ENCODE results near the gene ACOT11. TPM values are rescaled to one million over a fixed set of nuclear protein-coding genes. Genes with fewer than 3 reads are reported as not detected.
"Not testable (repeated sequence)": the region's sequence is repeated elsewhere in the genome, so short reads cannot be mapped to it uniquely, and the experiment has no call there.

The ACOT11 gene
- total RNA-seq, 1 donor from 2014 or later: 1.8 TPM

GRCh38 chr1:54614024-54614423 lies 66.0 kb downstream of the ACOT11 start:
- H3K27me3 Mint-ChIP-seq (ENCODE audit: low read depth): no peaks in the 10 kb centered on the region
- H3K36me3 Mint-ChIP-seq (ENCODE audit: low read depth): no peaks in the 10 kb centered on the region
- no peak overlapping the region for H3K27ac Mint-ChIP-seq
- no peaks in the 10 kb centered on the region for H3K4me1 Mint-ChIP-seq (ENCODE audit: low read depth)
- H3K4me3 Mint-ChIP-seq (ENCODE audit: low read depth): no peak overlapping the region
- H3K9me3 Mint-ChIP-seq: no peaks in the 10 kb centered on the region
- no peak for DNase-seq (ENCODE audit: low spot score)
- intact Hi-C loops (cut with micrococcal nuclease): no loop called here

GRCh38 chr1:54614563-54614962 lies 66.5 kb downstream of the ACOT11 start:
- no peaks in the 10 kb centered on the region for H3K4me1 Mint-ChIP-seq (ENCODE audit: low read depth)
- H3K9me3 Mint-ChIP-seq: no peaks in the 10 kb centered on the region
- no peak overlapping the region for H3K4me3 Mint-ChIP-seq (ENCODE audit: low read depth)
- no peaks in the 10 kb centered on the region for H3K36me3 Mint-ChIP-seq (ENCODE audit: low read depth)
- intact Hi-C loops (cut with micrococcal nuclease): no loop called here
- H3K27ac Mint-ChIP-seq: no peak overlapping the region
- H3K27me3 Mint-ChIP-seq (ENCODE audit: low read depth): no peaks in the 10 kb centered on the region
- no peak for DNase-seq (ENCODE audit: low spot score)

- H3K36me3 Mint-ChIP-seq (ENCODE audit: low read depth): no peaks in the 10 kb centered on the region
- no peak overlapping the region for H3K27ac Mint-ChIP-seq
- DNase-seq (ENCODE audit: low spot score): no peak
- H3K4me1 Mint-ChIP-seq (ENCODE audit: low read depth): no peaks in the 10 kb centered on the region
- intact Hi-C loops (cut with micrococcal nuclease): no loop called here
- no peak overlapping the region for H3K4me3 Mint-ChIP-seq (ENCODE audit: low read depth)
- H3K9me3 Mint-ChIP-seq: no peaks in the 10 kb centered on the region
- no peaks in the 10 kb centered on the region for H3K27me3 Mint-ChIP-seq (ENCODE audit: low read depth)
Observed at GRCh38 chr1:54615531-54616279, 67.7 kb downstream of the ACOT11 start.

GRCh38 chr1:54619749-54620148 lies 71.7 kb downstream of the ACOT11 start:
- Mint-ChIP-seq H3K36me3 (ENCODE audit: low read depth) (no peaks in the 10 kb centered on the region), H3K4me1 (ENCODE audit: low read depth) (no peaks in the 10 kb centered on the region), H3K27ac (no peak overlapping the region), H3K4me3 (ENCODE audit: low read depth) (no peak overlapping the region), H3K9me3 (no peaks in the 10 kb centered on the region), H3K27me3 (ENCODE audit: low read depth) (no peaks in the 10 kb centered on the region)
- no peak for DNase-seq (ENCODE audit: low spot score)
- intact Hi-C loops (cut with micrococcal nuclease): no loop called here

GRCh38 chr1:54623216-54624007 lies 75.4 kb downstream of the ACOT11 start, which contains the start of gene FAM151A:
TSS of gene FAM151A (minus strand) at chr1:54623525. CDS start at chr1:54623395, 130 bp downstream.
- Mint-ChIP-seq H3K4me1 (ENCODE audit: low read depth) (no peaks in the 10 kb centered on the region), H3K27me3 (ENCODE audit: low read depth) (no peaks in the 10 kb centered on the region), H3K9me3 (no peaks in the 10 kb centered on the region), H3K27ac (no peak within 1 kb of the TSS), H3K4me3 (ENCODE audit: low read depth) (no peak within 1 kb of the TSS), H3K36me3 (ENCODE audit: low read depth) (no peaks in the 10 kb centered on the region)
- DNase-seq (ENCODE audit: low spot score): no peak
- intact Hi-C loops (cut with micrococcal nuclease): no loop called here

- H3K27me3 Mint-ChIP-seq (ENCODE audit: low read depth): no peaks in the 10 kb centered on the region
- no peaks in the 10 kb centered on the region for H3K36me3 Mint-ChIP-seq (ENCODE audit: low read depth)
- no peak overlapping the region for H3K4me3 Mint-ChIP-seq (ENCODE audit: low read depth)
- no peak overlapping the region for H3K27ac Mint-ChIP-seq
- intact Hi-C loops (cut with micrococcal nuclease): no loop called here
- no peaks in the 10 kb centered on the region for H3K4me1 Mint-ChIP-seq (ENCODE audit: low read depth)
- H3K9me3 Mint-ChIP-seq: no peaks in the 10 kb centered on the region
- no peak for DNase-seq (ENCODE audit: low spot score)
Observed at GRCh38 chr1:54624466-54625464, 76.7 kb downstream of the ACOT11 start.

- H3K27ac Mint-ChIP-seq: no peak overlapping the region
- H3K9me3 Mint-ChIP-seq: no peaks in the 10 kb centered on the region
- peaks cover 1% of the 10 kb centered on the region for H3K27me3 Mint-ChIP-seq (ENCODE audit: low read depth)
- H3K4me3 Mint-ChIP-seq (ENCODE audit: low read depth): no peak overlapping the region
- no peaks in the 10 kb centered on the region for H3K4me1 Mint-ChIP-seq (ENCODE audit: low read depth)
- H3K36me3 Mint-ChIP-seq (ENCODE audit: low read depth): no peaks in the 10 kb centered on the region
- intact Hi-C loops (cut with micrococcal nuclease): no loop called here
- no peak for DNase-seq (ENCODE audit: low spot score)
Observed at GRCh38 chr1:54627196-54627595, 79.2 kb downstream of the ACOT11 start.

GRCh38 chr1:54635804-54636203 lies 87.8 kb downstream of the ACOT11 start:
- H3K4me1 Mint-ChIP-seq (ENCODE audit: low read depth); H3K9me3 Mint-ChIP-seq; DNase-seq (ENCODE audit: low spot score); H3K4me3 Mint-ChIP-seq (ENCODE audit: low read depth); H3K27ac Mint-ChIP-seq; H3K36me3 Mint-ChIP-seq (ENCODE audit: low read depth); intact Hi-C loops (cut with micrococcal nuclease): not testable (repeated sequence)
- H3K27me3 Mint-ChIP-seq (ENCODE audit: low read depth): peaks cover 10% of the 10 kb centered on the region

- H3K27ac Mint-ChIP-seq; intact Hi-C loops (cut with micrococcal nuclease); H3K9me3 Mint-ChIP-seq; H3K4me3 Mint-ChIP-seq (ENCODE audit: low read depth); H3K4me1 Mint-ChIP-seq (ENCODE audit: low read depth); DNase-seq (ENCODE audit: low spot score); H3K36me3 Mint-ChIP-seq (ENCODE audit: low read depth): not testable (repeated sequence)
- peaks cover 10% of the 10 kb centered on the region for H3K27me3 Mint-ChIP-seq (ENCODE audit: low read depth)
Observed at GRCh38 chr1:54636461-54637446, 88.7 kb downstream of the ACOT11 start.

GRCh38 chr1:54640361-54640760 lies 92.3 kb downstream of the ACOT11 start:
- Mint-ChIP-seq H3K27ac (no peak overlapping the region), H3K4me1 (ENCODE audit: low read depth) (no peaks in the 10 kb centered on the region), H3K27me3 (ENCODE audit: low read depth) (peaks cover 7% of the 10 kb centered on the region), H3K36me3 (ENCODE audit: low read depth) (no peaks in the 10 kb centered on the region), H3K4me3 (ENCODE audit: low read depth) (no peak overlapping the region), H3K9me3 (peaks cover 7% of the 10 kb centered on the region)
- intact Hi-C loops (cut with micrococcal nuclease): no loop called here
- DNase-seq (ENCODE audit: low spot score): no peak

GRCh38 chr1:54640863-54641836 lies 93.1 kb downstream of the ACOT11 start, which contains the start of gene MROH7:
TSS of gene MROH7 (plus strand) at chr1:54641786. CDS start at chr1:54652927, 11,141 bp downstream.
- intact Hi-C loops (cut with micrococcal nuclease): no loop called here
- Mint-ChIP-seq H3K27ac (no peak within 1 kb of the TSS), H3K4me3 (ENCODE audit: low read depth) (no peak within 1 kb of the TSS), H3K36me3 (ENCODE audit: low read depth) (no peaks in the 10 kb centered on the region), H3K4me1 (ENCODE audit: low read depth) (no peaks in the 10 kb centered on the region), H3K9me3 (peaks cover 7% of the 10 kb centered on the region), H3K27me3 (ENCODE audit: low read depth) (peaks cover 7% of the 10 kb centered on the region)
- DNase-seq (ENCODE audit: low spot score): no peak

All from activated T-helper 2 cell treated with anti-CD3 and anti-CD28 coated beads, Interferon-gamma antibody, Interleukin-2, Interleukin-4, amounts not matched to agents 10 μg/mL and 5 μg/mL and 100 μg/mL, durations not matched to agents 14 hours and 24 hours and 36 hours (primary cell).